Measurements from ENCODE around the gene BIRC6.

DNA sequence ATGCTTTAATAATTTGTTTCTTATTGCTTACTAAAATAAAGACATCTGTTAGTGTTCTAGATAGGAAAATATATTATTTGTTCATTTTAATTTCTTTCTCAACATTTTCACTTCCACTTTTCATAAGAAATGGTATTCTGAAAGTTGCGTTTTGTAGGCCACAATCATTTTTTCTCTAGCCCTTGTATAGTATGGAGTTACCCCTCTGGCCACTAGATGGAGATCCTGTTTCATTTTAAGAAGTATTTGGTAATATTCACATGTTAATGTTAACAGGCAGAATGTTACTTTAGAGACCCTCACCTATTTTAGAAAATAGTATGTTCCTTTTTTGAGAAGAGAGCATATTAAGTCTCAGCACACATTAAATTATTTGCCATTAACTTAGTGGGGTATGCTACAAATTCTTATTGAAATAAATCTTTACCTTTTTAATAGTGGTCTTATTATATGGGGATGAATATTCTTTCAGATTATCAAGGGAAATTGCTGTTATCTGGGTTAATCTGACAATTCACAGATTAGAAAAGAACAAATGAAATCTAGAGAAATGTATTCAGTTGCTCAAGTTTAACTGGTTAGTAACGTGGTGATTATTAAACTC lies 197.1 kb downstream of the BIRC6 start:
- TF ChIP-seq, protein P1, sequence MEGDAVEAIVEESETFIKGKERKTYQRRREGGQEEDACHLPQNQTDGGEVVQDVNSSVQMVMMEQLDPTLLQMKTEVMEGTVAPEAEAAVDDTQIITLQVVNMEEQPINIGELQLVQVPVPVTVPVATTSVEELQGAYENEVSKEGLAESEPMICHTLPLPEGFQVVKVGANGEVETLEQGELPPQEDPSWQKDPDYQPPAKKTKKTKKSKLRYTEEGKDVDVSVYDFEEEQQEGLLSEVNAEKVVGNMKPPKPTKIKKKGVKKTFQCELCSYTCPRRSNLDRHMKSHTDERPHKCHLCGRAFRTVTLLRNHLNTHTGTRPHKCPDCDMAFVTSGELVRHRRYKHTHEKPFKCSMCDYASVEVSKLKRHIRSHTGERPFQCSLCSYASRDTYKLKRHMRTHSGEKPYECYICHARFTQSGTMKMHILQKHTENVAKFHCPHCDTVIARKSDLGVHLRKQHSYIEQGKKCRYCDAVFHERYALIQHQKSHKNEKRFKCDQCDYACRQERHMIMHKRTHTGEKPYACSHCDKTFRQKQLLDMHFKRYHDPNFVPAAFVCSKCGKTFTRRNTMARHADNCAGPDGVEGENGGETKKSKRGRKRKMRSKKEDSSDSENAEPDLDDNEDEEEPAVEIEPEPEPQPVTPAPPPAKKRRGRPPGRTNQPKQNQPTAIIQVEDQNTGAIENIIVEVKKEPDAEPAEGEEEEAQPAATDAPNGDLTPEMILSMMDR (optimal IDR thresholded peaks at IDR 0.05 in 1 of 3, IDR thresholded peaks at IDR 0.05 in 1 of 3, conservative IDR thresholded peaks at IDR 0.05 in 1 of 3; ENCODE audit: extremely low read depth in 1 of 3, insufficient read depth in 2 of 3, low read length in 3 of 3): peak in 1 of 3 experiments; percentile 54
- TF ChIP-seq EZH2 (IDR thresholded peaks at IDR 0.05; ENCODE audit: low read length): no peak
